K562 (cell line): ENCODE data around the gene TMEM132D. TPM values are rescaled to one million over a fixed set of nuclear protein-coding genes. Genes with fewer than 3 reads are reported as not detected.

ENCODE experiments used
- BCOR ChIP-seq: fragments of 450-650 bp; IDR thresholded peaks from 2 replicates; pipeline ENCODE4 v1.6.1; 2016
- EP400 ChIP-seq: fragments of 450-650 bp; IDR thresholded peaks from 2 replicates; pipeline ENCODE4 v1.6.1; 2017; ENCODE audit warnings: antibody characterized with exemption, mild to moderate bottlenecking, moderate library complexity
- GATAD2B ChIP-seq: fragments of 450-650 bp; IDR thresholded peaks from 2 replicates; pipeline ENCODE4 v1.6.1; 2017; ENCODE audit warnings: mild to moderate bottlenecking, borderline replicate concordance
- HDAC1 ChIP-seq, 2 experiments: fragments of 450-650 bp; IDR thresholded peaks; 2 replicates each; pipeline ENCODE4 v1.6.1; 2016 to 2017; ENCODE audit warnings: inconsistent platforms in 1 of 2, mild to moderate bottlenecking in 1 of 2, moderate library complexity in 1 of 2
- HMBOX1 ChIP-seq: sonication (generic); IDR thresholded peaks from 2 replicates; pipeline ENCODE4 v1.6.1; 2016
- ILF3 ChIP-seq: fragments of 450-650 bp; IDR thresholded peaks from 2 replicates; pipeline ENCODE4 v1.6.1; 2018; ENCODE audit warnings: antibody characterized with exemption, mild to moderate bottlenecking, moderate library complexity, borderline replicate concordance
- KDM1A ChIP-seq, 2 experiments: fragments of 450-650 bp; IDR thresholded peaks; 2 replicates each; pipeline ENCODE4 v1.6.1; 2016; ENCODE audit warnings: mild to moderate bottlenecking in 2 of 2
- MAFF ChIP-seq: IDR thresholded peaks from 2 replicates; pipeline ENCODE4 v1.6.1; 2012; ENCODE audit warnings: low read length, improper control_type of control experiment
- MYBL2 ChIP-seq, 2 experiments: fragments of 450-650 bp in 1 of 2; sonication (generic) in 1 of 2; formaldehyde crosslinking in 1 of 2; IDR thresholded peaks; 2 replicates each; pipeline versions ENCODE4 v1.6.1 to v1.8.1; 2017 to 2022; ENCODE audit warnings: borderline replicate concordance in 1 of 2, inconsistent platforms in 1 of 2, low read depth in 1 of 2, mild to moderate bottlenecking in 1 of 2, missing genetic modification reagents in 1 of 2, moderate library complexity in 1 of 2
- NFE2L1 ChIP-seq: fragments of 450-650 bp; IDR thresholded peaks from 2 replicates; pipeline ENCODE4 v1.6.1; 2016; ENCODE audit warnings: missing genetic modification characterization, low read depth, mild to moderate bottlenecking, missing compliant biosample characterization, moderate library complexity, borderline replicate concordance
- NONO ChIP-seq, 2 experiments: fragments of 200-400 bp in 1 of 2; fragments of 450-650 bp in 1 of 2; formaldehyde crosslinking in 1 of 2; IDR thresholded peaks; 2 replicates each; pipeline ENCODE4 v1.6.1; 2017; ENCODE audit warnings: low read depth in 2 of 2, mild to moderate bottlenecking in 2 of 2, moderate library complexity in 2 of 2, low read length in 1 of 2
- PHF8 ChIP-seq: fragments of 200-600 bp; sonication (generic); IDR thresholded peaks from 2 replicates; pipeline ENCODE4 v1.6.1; 2012; ENCODE audit warnings: mixed run types, mild to moderate bottlenecking, inconsistent platforms, low read length, moderate library complexity, borderline replicate concordance
- POLR2A ChIP-seq: fragments of 450-650 bp; conservative IDR thresholded peaks from 2 replicates; pipeline ENCODE4 v1.6.1; 2016
- POLR2AphosphoS5 ChIP-seq: IDR thresholded peaks from 2 replicates; pipeline ENCODE4 v1.6.1; 2011; ENCODE audit warnings: mild to moderate bottlenecking, low read depth, low read length, moderate library complexity; ENCODE audit not compliant: control insufficient read depth, insufficient read depth
- PTBP1 ChIP-seq: fragments of 200-400 bp; formaldehyde crosslinking; IDR thresholded peaks from 2 replicates; pipeline ENCODE4 v1.6.1; 2017; ENCODE audit warnings: low read depth, low read length
- SIX5 ChIP-seq, 2 experiments: IDR thresholded peaks; 2 replicates each; pipeline ENCODE4 v1.6.1; 2011; ENCODE audit warnings: low read length in 2 of 2, borderline replicate concordance in 1 of 2, low read depth in 1 of 2, mild to moderate bottlenecking in 1 of 2, moderate library complexity in 1 of 2; ENCODE audit not compliant: insufficient read depth in 1 of 2
- SMARCA5 ChIP-seq: fragments of 450-650 bp; IDR thresholded peaks from 2 replicates; pipeline ENCODE4 v1.6.1; 2016
- SUPT5H ChIP-seq: fragments of 450-650 bp; IDR thresholded peaks from 2 replicates; pipeline ENCODE4 v1.6.1; 2016
- TAF7 ChIP-seq: fragments of 450-650 bp; IDR thresholded peaks from 2 replicates; pipeline ENCODE4 v1.6.1; 2016; ENCODE audit warnings: missing genetic modification characterization, missing compliant biosample characterization
- THRA ChIP-seq: fragments of 450-650 bp; IDR thresholded peaks from 2 replicates; pipeline ENCODE4 v1.6.1; 2017; ENCODE audit warnings: mild to moderate bottlenecking, moderate library complexity
- ZFP36 ChIP-seq: fragments of 150-350 bp; IDR thresholded peaks from 2 replicates; pipeline ENCODE4 v1.6.1; 2018; ENCODE audit warnings: low read length, low read depth; ENCODE audit not compliant: partially characterized antibody
- polyA plus RNA-seq, 8 experiments: library from polyadenylated mRNA; depleted of rRNA in 4 of 8; stranded (reverse) in 5 of 8; unstranded in 3 of 8; fragments of >200 nt; fragmentation: Nextera tagmentation in 2 of 8; fragmentation: Illumina TruSeq in 1 of 8; extraction: Ambion mirVana in 2 of 8; extraction: Trizol in 1 of 8; gene quantifications; 2 replicates each; pipeline versions ENCODE4 v1.2.1 to v1.2.3, GENCODE V29; 2011 to 2014; ENCODE audit warnings: inconsistent platforms in 1 of 8, missing spikeins in 1 of 8
- total RNA-seq, 7 experiments: library from RNA; depleted of rRNA in 6 of 7; stranded (reverse); fragments of >200 nt in 6 of 7; fragmentation: Illumina TruSeq in 2 of 7; extraction: Trizol in 2 of 7; gene quantifications; 2 replicates each; pipeline versions ENCODE4 v1.2.1 to v1.2.3, GENCODE V29; 2011 to 2021; ENCODE audit warnings: low replicate concordance in 1 of 7
- TF ChIP-seq, protein P1 (sequence below): fragments of 450-650 bp; IDR thresholded peaks from 2 replicates; pipeline ENCODE4 v1.6.1; 2018; ENCODE audit not compliant: partially characterized antibody

Gene TMEM132D
- total and polyA plus RNA-seq, 9 of the 15 experiments (the other 6 are each of a cell fraction or from before 2014, with no cell fraction given) = not detected

- TF ChIP-seq, protein P1, sequence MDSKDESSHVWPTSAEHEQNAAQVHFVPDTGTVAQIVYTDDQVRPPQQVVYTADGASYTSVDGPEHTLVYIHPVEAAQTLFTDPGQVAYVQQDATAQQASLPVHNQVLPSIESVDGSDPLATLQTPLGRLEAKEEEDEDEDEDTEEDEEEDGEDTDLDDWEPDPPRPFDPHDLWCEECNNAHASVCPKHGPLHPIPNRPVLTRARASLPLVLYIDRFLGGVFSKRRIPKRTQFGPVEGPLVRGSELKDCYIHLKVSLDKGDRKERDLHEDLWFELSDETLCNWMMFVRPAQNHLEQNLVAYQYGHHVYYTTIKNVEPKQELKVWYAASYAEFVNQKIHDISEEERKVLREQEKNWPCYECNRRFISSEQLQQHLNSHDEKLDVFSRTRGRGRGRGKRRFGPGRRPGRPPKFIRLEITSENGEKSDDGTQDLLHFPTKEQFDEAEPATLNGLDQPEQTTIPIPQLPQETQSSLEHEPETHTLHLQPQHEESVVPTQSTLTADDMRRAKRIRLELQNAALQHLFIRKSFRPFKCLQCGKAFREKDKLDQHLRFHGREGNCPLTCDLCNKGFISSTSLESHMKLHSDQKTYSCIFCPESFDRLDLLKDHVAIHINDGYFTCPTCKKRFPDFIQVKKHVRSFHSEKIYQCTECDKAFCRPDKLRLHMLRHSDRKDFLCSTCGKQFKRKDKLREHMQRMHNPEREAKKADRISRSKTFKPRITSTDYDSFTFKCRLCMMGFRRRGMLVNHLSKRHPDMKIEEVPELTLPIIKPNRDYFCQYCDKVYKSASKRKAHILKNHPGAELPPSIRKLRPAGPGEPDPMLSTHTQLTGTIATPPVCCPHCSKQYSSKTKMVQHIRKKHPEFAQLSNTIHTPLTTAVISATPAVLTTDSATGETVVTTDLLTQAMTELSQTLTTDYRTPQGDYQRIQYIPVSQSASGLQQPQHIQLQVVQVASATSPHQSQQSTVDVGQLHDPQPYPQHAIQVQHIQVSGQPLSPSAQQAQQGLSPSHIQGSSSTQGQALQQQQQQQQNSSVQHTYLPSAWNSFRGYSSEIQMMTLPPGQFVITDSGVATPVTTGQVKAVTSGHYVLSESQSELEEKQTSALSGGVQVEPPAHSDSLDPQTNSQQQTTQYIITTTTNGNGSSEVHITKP = peak; percentile 71
- TF ChIP-seq ILF3 (no peak), SMARCA5 (peak; percentile 87), PTBP1 (0 out of 2 replicates have a peak, but pooled peaks have one; percentile 73), THRA (no peak), NONO (IDR thresholded peaks at IDR 0.05; ENCODE audit: low read depth in 2 of 2, low read length in 1 of 2) (0 out of 4 replicates have a peak, but pooled peaks of 1 of the 2 experiments have one; percentile 29), BCOR (peak; percentile 98), GATAD2B (no peak), NFE2L1 (tag) (no peak), SUPT5H (peak; percentile 85), HDAC1 (IDR thresholded peaks at IDR 0.05) (0 out of 4 replicates have a peak, but pooled peaks of 1 of the 2 experiments have one; percentile 21), KDM1A (IDR thresholded peaks at IDR 0.05) (peak; percentile 61 to 81; a peak in 2 of 4 replicates), MAFF (peak; percentile 8; the same call in 1 of the 2 replicates), SIX5 (IDR thresholded peaks at IDR 0.05; ENCODE audit: borderline replicate concordance in 1 of 2, insufficient read depth in 1 of 2, low read depth in 1 of 2, low read length in 2 of 2) (no peak), MYBL2 (IDR thresholded peaks at IDR 0.05; ENCODE audit: low read depth) (0 out of 2 replicates have a peak, but pooled peaks have one; percentile 18), MYBL2 (CRISPR knock-in tag; IDR thresholded peaks at IDR 0.05; ENCODE audit: borderline replicate concordance) (no peak), POLR2AphosphoS5 (peak; percentile 63; the same call in 1 of the 2 replicates), EP400 (peak; percentile 87), HMBOX1 (0 out of 2 replicates have a peak, but pooled peaks have one; percentile 30), ZFP36 (peak; percentile 91), PHF8 (peak; percentile 54), TAF7 (tag) (peak; percentile 89), POLR2A (peak; percentile 91)
Observed at GRCh38 chr12:129109174-129110001, 794.4 kb downstream of the TMEM132D start (continued).
